HEK293T (cell line): ENCODE data around the gene DLK2.
A peak's percentile ranks its signal among the peaks of the same experiment; 100 is the strongest.

Source experiments
- CTCF ChIA-PET: fragments of 350-600 bp; formaldehyde crosslinking; extraction: SDS; loops from one replicate; lab custom pipeline; 2021; ENCODE audit warnings: antibody characterized with exemption, inconsistent platforms; lab: Yijun Ruan, JAX
- POLR2A ChIA-PET: fragments of 350-600 bp; formaldehyde crosslinking; extraction: SDS; loops from one replicate; lab custom pipeline; 2020; ENCODE audit warnings: antibody characterized with exemption, inconsistent platforms; lab: Yijun Ruan, JAX
- DNase-seq: peaks from one replicate; pipeline ENCODE4 v3.0.0; 2012; ENCODE audit warnings: mixed read lengths; ENCODE audit errors: extremely low spot score
- ARNT ChIP-seq: fragments of 450-650 bp; IDR thresholded peaks from 2 replicates; pipeline ENCODE4 v1.6.1; 2017; ENCODE audit warnings: mild to moderate bottlenecking
- BHLHE40 ChIP-seq: fragments of 450-650 bp; IDR thresholded peaks from 2 replicates; pipeline ENCODE4 v1.6.1; 2016; ENCODE audit warnings: mild to moderate bottlenecking, moderate library complexity, borderline replicate concordance
- CTBP1 ChIP-seq: fragments of 450-650 bp; IDR thresholded peaks from 2 replicates; pipeline ENCODE4 v1.6.1; 2016; ENCODE audit warnings: borderline replicate concordance
- ELF4 ChIP-seq: fragments of 450-650 bp; IDR thresholded peaks from 2 replicates; pipeline ENCODE4 v1.6.1; 2017; ENCODE audit warnings: antibody characterized with exemption
- FOXA1 ChIP-seq: fragments of 450-650 bp; IDR thresholded peaks from 2 replicates; pipeline ENCODE4 v1.6.1; 2016; ENCODE audit warnings: mild to moderate bottlenecking
- FOXK2 ChIP-seq: fragments of 450-650 bp; IDR thresholded peaks from 2 replicates; pipeline ENCODE4 v1.6.1; 2016; ENCODE audit warnings: mild to moderate bottlenecking
- FOXM1 ChIP-seq: fragments of 450-650 bp; IDR thresholded peaks from 2 replicates; pipeline ENCODE4 v1.6.1; 2017; ENCODE audit warnings: mild to moderate bottlenecking, borderline replicate concordance
- HDGF ChIP-seq: fragments of 450-650 bp; IDR thresholded peaks from 2 replicates; pipeline ENCODE4 v1.6.1; 2017; ENCODE audit warnings: antibody characterized with exemption, borderline replicate concordance
- L3MBTL2 ChIP-seq: fragments of 450-650 bp; conservative IDR thresholded peaks from 2 replicates; pipeline ENCODE4 v1.6.1; 2016; ENCODE audit warnings: mild to moderate bottlenecking
- LEF1 ChIP-seq: fragments of 450-650 bp; IDR thresholded peaks from 2 replicates; pipeline ENCODE4 v1.6.1; 2017; ENCODE audit warnings: mild to moderate bottlenecking, borderline replicate concordance
- NFRKB ChIP-seq: fragments of 450-650 bp; IDR thresholded peaks from 2 replicates; pipeline ENCODE4 v1.6.1; 2016; ENCODE audit warnings: mild to moderate bottlenecking, moderate library complexity
- PKNOX1 ChIP-seq: fragments of 450-650 bp; IDR thresholded peaks from 2 replicates; pipeline ENCODE4 v1.6.1; 2016
- SP1 ChIP-seq: fragments of 450-650 bp; IDR thresholded peaks from 2 replicates; pipeline ENCODE4 v1.6.1; 2017
- SUZ12 ChIP-seq: fragments of 450-650 bp; IDR thresholded peaks from 2 replicates; pipeline ENCODE4 v1.6.1; 2016; ENCODE audit warnings: mild to moderate bottlenecking
- TARDBP ChIP-seq: fragments of 450-650 bp; IDR thresholded peaks from 2 replicates; pipeline ENCODE4 v1.6.1; 2016
- ZNF384 ChIP-seq: fragments of 450-650 bp; IDR thresholded peaks from 2 replicates; pipeline ENCODE4 v1.6.1; 2016

The DLK2 gene

GRCh38 chr6:43457643-43458042 lies 2.3 kb upstream of the DLK2 start:
- POLR2A ChIA-PET, result no interaction called here
- CTCF ChIA-PET, result interaction anchor here (0.6 to 0.9 kb wide), 3 partner anchors 48 to 189 kb away, joined by 4 to 6 read pairs (median 5); no protein-coding TSS in a partner anchor
- TF ChIP-seq L3MBTL2 (no peak), ZNF384 (peak; percentile 39; the same call in 1 of the 2 replicates)
- DNase-seq, result no peak

GRCh38 chr6:43454696-43455530 lies 435 bp downstream of the DLK2 start:
- DNase-seq, result peak; percentile 82
- ChIA-PET POLR2A (interaction anchor here (0.6 to 2.4 kb wide), 2 partner anchors 22 to 51 kb away, joined by 3 to 18 read pairs; partner anchors contain the start of gene TJAP1), CTCF (interaction anchor here (1.2 to 1.6 kb wide), 2 partner anchors 42 to 51 kb away, joined by 3 to 5 read pairs; no protein-coding TSS in a partner anchor)
- TF ChIP-seq ELF4 (no peak), NFRKB (no peak), LEF1 (no peak), TARDBP (no peak), SUZ12 (no peak), ZNF384 (no peak), ARNT (no peak), L3MBTL2 (peak; percentile 35)

GRCh38 chr6:43454290-43454695 lies 1.1 kb downstream of the DLK2 start:
- no peak for DNase-seq
- POLR2A ChIA-PET, result no interaction called here
- TF ChIP-seq FOXM1 (no peak), ZNF384 (no peak)
- CTCF ChIA-PET, result interaction anchor here (0.6 to 0.9 kb wide), 2 partner anchors 44 to 493 kb away, joined by 3 read pairs; no protein-coding TSS in a partner anchor

- ChIA-PET POLR2A (interaction anchor here (1.0 kb wide), 1 partner anchor 26 kb away, joined by 3 read pairs; the partner anchor contains the start of gene ABCC10), CTCF (interaction anchor here (0.6 to 0.9 kb wide), 2 partner anchors 45 to 493 kb away, joined by 3 read pairs; no protein-coding TSS in a partner anchor)
- TF ChIP-seq FOXM1, result no peak
- TF ChIP-seq TARDBP, result no peak
- TF ChIP-seq BHLHE40, result no peak
- TF ChIP-seq SP1, result no peak
- no peak for TF ChIP-seq ELF4
- TF ChIP-seq HDGF, result no peak
- TF ChIP-seq FOXK2, result no peak
- TF ChIP-seq NFRKB, result no peak
- no peak for TF ChIP-seq SUZ12
- no peak for TF ChIP-seq LEF1
- no peak for TF ChIP-seq ARNT
- TF ChIP-seq CTBP1, result no peak
- TF ChIP-seq L3MBTL2, result no peak
- no peak for TF ChIP-seq FOXA1
- TF ChIP-seq ZNF384, result no peak
- TF ChIP-seq PKNOX1, result no peak
- no peak for DNase-seq
Measured at GRCh38 chr6:43453831-43454230, 1.5 kb downstream of the DLK2 start.

GRCh38 chr6:43452896-43453295 lies 2.5 kb downstream of the DLK2 start:
- ChIA-PET POLR2A (interaction anchor here (0.8 to 1.0 kb wide), 2 partner anchors 25 kb away, joined by 3 to 4 read pairs; partner anchors contain the start of genes ABCC10 and TJAP1), CTCF (interaction anchor here (1.0 to 1.2 kb wide), 2 partner anchors 43 to 53 kb away, joined by 3 to 5 read pairs; no protein-coding TSS in a partner anchor)
- no peak for DNase-seq
- TF ChIP-seq SUZ12 (no peak), FOXA1 (no peak), L3MBTL2 (no peak), HDGF (no peak), ZNF384 (no peak), TARDBP (no peak), FOXM1 (no peak), LEF1 (no peak), FOXK2 (no peak), BHLHE40 (no peak), ELF4 (no peak), NFRKB (no peak), CTBP1 (no peak), SP1 (no peak), ARNT (no peak), PKNOX1 (no peak)

- CTCF ChIA-PET, result interaction anchor here (1.0 to 1.2 kb wide), 2 partner anchors 44 to 54 kb away, joined by 3 to 5 read pairs; no protein-coding TSS in a partner anchor
- no peak for DNase-seq
- POLR2A ChIA-PET, result interaction anchor here (0.8 kb wide), 1 partner anchor 26 kb away, joined by 4 read pairs; the partner anchor contains the start of gene TJAP1
Measured at GRCh38 chr6:43451939-43452338, 3.4 kb downstream of the DLK2 start.

More at GRCh38 chr6:43451939-43452338, 3.4 kb downstream of the DLK2 start:
- no peak for TF ChIP-seq HDGF
